GM18868 (cell line): ENCODE results near the gene INSYN2A.

Experiments used
- ATAC-seq: cut with Tn5 transposase; IDR thresholded peaks from one replicate; pipeline ENCODE4 v1.9.1; 2021; ENCODE audit warnings: mild to moderate bottlenecking, moderate library complexity; ENCODE audit not compliant: unreplicated experiment

The INSYN2A gene, protein sequence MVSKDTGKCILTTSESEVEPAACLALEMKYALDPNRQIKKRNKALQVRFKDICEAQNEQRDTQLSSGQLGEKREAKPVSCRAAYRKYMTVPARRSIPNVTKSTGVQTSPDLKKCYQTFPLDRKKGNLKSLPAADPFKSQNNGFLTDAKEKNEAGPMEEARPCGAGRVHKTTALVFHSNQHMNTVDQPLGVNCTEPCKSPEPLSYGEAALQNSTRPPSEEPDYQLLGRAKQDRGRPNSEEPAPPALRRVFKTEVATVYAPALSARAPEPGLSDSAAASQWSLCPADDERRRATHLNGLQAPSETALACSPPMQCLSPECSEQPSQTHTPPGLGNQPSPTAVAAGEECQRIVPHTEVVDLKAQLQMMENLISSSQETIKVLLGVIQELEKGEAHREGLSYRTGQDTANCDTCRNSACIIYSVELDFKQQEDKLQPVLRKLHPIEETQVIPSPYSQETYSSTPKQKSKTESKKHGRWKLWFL

DNA sequence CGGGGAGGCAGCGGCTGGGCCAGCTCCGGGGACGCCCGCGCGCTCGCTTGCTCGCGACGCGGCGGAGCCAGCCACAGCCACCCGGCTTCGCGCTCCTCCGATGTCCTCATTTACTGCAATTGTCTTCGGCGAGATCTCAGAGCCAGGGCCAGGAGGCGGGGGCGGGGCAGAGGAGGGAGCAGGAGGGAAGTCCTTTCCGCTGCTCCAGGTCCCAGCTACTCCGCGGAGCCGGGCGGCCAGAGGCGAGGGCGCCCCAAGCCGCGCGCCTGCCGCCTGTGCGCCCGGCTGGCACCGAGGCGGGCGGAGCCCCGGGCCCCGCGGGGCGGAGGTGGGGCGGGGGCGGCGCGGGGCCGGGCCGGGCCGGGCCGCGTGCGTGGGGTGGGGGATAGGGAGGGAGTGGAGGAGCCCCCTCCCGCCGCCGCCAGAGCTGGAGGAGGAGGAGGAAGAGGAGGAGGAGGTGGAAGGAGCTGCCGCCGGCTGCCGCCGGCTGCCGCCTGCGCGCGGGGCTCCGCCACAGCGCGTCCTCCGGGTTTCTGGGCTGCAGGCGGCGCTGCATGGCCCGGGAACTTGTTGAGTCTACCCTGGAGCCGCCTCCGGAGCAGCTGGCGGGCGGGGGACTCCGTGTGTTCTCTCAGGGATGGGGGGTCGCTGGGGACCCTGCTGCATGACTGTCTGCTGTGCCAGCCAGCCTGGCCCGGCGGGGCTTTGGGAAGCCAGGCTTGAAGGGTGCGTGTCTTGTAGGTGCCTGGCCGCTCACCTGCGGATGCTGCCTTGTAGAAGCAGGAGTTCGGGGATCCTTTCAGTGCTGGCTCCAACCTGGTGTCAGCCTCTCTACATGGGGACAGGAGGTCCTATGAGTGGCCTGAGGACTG is at the start of gene INSYN2A:
Gene INSYN2A (minus strand): TSS at position 310 of the 872 bp plus-strand sequence. CDS start 20,196 bp downstream, outside the sequence.
- ATAC-seq: no peak

DNA sequence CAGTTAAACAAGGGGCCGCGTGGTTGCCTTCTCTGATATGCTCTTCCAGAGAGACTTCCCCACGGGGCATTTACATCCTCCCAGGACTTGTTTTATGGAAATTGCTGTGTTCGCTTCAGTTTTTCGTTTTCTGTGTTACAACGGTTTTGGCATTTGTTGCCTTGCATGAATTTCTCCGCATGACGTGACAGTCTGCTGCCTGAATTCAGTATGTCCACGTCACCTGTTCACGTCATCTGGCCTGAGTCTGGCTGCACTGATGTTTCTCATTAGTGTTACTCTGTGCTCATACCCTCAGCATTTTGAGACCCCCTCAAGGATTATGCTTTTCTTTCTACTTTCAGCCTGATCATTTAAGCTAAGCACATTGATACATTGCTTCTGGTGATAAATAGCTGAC is 49.1 kb upstream of the INSYN2A start:
- no peak for ATAC-seq

DNA sequence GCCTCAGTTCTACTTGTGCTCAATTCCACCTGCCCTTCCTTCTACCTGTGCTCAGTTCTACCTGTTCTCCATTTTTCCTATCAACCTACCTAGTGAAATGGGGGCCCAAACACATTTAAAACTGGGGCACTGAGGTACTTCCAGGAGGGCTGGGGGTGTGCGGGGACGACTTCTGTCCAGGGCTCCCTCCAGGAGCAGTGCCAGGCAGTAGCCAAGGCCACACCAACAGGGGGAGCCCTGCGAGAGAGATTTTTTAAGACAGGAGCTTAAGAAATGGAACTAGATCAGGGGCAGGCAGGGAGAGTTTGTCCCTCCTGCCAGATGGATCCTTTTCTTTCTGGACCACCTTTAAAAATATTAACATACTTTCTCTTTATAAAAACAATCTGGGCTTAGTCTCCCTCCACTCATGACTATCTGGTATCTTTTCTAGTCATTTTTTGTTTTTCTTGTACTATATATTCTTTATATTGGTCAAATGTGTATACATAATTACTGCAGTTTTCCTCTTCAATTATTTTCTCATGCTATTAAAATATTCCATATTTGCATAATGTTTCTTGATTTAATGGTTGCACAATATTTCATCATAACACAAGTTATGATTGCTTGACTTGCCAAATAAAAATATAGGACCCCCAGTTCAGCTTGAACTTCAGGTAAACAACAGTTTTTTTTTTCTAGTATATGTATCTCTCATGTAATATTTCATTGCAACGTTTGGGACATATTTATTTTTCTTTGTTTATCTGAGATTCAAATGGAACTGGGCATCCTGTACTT is 47.3 kb upstream of the INSYN2A start:
- ATAC-seq: no peak

DNA sequence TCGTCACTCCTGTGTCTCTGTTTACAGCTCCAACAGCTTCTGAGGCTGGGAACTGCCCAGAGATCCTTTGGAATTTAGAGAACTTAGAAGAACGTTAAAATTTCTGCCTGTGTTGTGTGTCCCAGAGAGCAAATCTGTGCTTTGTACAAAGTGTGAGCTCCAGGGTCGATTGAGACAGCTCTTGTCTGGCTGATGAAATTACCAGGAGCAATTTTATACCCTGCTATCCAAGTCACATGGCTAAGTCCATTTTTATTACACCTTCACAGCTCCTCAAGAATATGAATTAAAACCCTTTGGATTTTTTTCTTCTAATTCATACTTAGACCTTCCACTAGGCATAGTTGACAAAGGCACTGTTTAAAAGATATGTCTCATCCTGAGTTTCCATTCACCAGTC is 46.5 kb upstream of the INSYN2A start:
- ATAC-seq: no peak

DNA sequence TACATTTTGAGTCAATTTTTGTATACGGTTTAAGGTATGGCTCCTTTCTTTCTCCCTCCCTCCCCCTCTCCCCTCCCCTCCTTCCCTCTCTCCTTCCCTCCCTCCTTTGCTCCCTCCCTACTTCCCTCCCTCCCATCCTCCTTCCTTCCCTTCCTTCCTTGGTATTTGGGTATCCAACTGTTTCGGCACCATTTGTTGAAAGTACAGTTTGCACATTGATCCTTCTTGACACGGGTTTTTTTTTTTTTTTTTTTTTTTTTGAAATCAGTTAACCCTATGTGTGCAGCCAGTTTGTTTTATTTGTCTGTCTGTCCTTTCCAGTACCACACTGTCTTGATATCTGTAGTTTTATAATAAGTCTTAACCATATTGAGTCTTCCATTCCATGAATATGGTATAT is 39.9 kb upstream of the INSYN2A start:
- no peak for ATAC-seq

DNA sequence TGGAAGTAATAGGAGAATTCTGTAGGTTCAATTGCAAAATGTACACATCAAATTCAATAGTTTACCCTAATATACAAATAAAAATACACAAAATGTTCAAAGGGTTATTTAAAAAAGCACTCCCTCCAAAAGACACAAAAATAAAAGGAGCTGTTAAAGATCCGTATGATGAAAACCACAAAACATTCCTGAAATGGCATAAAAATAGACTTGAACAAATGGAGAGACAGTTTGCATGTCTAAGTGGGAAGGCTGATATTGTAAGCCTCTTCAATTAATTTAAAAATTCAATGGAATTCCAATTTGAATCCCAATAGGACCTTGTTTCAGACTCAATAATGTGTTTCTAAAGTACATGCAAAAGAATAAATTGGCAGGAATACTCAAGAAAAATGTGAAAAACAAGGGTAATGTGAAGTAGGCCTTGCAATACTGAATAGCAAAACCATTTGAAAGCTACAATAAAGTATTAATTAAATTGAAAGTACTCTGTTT is 38.0 kb upstream of the INSYN2A start:
- ATAC-seq: no peak

DNA sequence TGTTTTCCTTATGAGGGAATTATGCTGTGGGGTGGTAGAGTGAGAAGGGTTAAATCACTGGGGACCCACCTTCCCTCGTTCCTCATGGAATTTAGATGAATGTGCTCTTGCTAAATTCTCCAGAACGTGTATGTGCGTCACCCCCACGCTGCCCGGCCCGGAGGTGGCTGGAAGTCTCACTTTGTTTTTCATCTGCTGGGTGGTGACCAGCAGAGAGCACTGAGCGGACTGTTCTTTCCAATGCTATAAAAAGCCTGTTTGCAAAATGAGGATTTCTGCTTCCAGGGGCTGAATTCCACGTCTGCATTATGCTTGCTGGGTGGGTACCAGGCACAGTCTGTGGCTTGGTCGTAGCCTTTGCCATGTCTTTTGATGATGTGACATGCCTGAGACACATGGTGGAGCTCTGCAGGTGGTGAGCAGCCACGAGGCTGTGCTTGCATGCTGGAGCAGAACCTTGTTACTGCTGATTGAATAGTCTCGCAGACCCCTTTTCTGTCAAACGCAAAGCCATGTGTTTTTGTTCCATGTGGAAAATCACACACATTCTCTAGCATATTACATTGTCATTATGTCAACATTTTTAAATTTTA is 31.9 kb upstream of the INSYN2A start:
- ATAC-seq: no peak

DNA sequence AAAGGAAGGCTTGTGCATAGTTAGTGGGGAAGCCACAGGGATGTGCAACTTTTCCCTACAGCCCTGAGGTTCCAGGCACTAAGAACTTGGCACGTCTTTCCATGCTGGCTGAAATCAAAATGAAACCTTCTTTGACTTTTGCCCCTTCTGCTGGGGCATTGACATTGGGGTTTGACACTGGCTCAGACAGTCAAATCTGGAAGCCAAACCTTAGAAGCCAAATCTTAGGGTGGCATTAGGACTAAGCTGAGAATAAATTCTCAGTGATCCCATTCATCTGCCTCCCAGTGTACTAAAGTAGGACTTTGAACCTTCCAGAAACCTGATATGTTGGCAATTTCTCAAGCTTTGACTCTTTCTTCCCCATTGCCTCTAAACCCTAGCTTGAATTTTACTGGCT is 31.3 kb upstream of the INSYN2A start:
- no peak for ATAC-seq

DNA sequence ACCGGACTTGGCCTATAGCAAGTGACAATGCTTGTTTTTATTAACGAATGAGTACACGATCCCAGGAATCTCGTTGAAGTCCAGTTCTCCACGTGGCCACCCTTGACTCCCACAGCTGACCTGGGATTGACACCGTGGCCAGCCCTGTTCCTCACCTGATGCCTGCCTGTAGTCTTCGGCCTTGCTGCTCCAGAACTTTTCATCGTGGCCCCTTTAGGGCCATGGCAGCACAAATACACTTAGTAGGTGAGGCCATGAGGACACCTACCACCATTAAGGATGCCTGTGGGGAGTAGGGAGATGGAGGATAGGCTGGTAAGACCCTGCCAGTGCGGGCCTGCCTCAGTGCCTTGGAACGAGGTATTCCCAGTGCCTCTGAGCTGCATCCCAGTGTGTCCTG is 30.6 kb upstream of the INSYN2A start:
- ATAC-seq: no peak

DNA sequence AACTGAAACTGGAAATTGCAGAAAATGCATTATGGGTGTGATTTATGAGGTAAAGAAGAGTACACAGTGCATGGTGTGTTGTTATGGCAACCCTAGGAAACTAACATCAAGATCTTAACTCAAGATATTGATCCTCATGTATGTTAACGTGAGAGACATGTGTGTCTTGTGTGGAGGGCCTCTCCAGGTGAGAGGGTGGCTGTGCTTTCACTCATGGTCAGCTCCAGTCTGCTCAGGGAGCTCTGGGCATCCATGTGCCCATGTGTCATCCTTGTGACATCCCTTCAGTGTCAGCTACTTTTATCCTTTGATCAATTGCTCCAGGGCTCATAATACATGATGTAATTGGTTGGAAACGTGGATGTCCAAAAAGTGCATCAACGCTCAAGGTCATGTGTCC is 24.9 kb upstream of the INSYN2A start:
- no peak for ATAC-seq

DNA sequence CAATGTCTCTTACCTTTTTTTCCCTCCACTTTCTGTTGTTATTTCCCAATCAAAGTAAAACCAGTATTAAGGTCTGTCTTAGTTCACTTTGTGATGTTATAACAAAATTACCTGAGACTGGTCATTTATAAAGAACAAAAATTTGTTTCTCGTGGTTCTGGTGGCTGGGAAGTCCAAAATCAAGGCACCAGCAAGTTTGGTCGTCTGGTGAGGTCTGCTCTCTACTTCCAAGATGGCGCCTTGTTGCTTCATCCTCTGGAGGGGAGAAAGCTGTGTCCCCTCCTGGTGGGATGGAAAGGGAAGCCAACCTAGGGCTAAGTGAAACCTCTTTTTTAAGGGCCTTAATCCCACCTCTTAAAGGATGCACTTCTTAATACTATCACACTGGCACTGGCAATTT is 22.3 kb upstream of the INSYN2A start:
- no peak for ATAC-seq

DNA sequence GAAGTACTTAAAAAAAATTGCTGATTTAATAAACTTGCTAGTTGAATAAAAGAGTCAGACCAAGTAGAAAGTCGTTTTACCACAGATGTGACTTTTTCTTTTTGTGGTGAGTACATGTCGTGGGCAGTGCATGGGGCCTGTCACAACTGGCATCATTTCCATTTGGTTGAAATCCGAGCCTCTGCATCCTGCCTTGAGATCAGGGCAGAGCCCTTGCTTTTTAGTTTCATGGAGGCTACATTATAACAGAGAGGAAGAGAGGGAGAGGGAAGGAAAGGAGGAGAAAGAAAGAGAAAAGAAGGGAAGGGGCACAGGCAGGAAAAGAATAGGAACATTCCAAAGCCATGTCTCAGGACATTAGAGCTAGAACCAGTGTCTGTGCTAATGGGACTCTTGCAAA is 20.4 kb upstream of the INSYN2A start:
- no peak for ATAC-seq

DNA sequence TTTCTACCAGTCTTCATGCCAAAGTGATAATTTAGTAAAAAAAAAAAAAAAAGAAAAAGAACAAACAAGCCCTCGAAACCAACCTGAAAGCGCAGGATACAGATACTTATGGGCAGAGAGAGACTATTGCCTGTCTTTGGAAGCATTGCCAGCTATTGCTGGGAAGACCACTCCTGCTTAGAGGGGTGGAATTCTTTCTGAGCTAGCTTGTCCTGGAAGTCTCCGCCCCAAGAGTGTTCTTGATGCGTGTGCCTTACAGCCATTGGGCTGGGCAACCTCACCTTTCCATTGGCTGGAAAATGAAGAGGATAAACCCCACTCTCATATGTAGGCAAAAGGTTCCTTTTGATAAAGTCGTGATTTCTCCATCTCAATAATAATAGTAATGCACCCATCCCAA is 19.9 kb upstream of the INSYN2A start:
- no peak for ATAC-seq

DNA sequence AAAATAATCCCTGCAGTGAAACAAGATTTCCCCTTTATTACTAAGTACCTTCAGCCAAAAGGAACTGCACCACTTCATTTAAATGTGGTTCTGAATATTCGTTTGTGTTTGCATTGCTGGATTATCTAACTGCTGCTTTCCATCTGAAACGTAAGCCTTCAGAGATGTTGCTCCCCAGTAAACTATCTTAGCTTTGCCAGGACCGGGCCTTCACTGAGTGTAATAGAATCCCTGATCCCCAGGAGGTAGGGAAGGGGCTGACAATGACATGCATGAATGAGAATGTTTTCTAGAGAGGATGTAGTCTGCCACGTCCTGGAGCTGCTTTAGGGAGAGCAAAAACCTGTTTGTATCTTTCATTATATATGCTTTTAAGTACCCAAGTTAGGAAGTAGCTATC is 19.5 kb upstream of the INSYN2A start:
- no peak for ATAC-seq

DNA sequence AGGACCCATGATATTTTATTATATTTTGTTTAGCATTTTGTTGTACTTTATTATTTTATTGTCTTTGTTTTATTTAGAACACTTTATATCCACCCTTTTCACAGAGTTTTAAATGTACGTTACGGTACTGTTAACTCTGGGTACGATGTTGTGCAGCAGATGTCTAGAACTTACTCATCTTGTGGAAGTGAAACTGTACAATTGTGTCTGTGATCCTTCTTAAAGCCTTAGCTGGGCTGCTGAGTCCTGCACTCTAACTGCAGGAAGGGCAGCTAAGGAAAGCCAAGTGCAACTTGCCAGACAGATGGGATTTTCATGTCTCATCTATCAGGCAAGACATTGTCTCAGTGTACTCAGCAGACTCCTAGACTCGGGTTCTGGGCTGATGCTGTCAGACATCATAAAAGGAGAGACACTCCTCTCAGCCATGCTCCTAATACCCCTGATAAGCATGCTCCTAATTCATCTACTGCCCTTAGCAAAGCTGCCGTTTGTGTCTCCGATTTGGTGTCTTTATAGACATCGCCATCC is 14.6 kb upstream of the INSYN2A start:
- ATAC-seq: peak; percentile 45

DNA sequence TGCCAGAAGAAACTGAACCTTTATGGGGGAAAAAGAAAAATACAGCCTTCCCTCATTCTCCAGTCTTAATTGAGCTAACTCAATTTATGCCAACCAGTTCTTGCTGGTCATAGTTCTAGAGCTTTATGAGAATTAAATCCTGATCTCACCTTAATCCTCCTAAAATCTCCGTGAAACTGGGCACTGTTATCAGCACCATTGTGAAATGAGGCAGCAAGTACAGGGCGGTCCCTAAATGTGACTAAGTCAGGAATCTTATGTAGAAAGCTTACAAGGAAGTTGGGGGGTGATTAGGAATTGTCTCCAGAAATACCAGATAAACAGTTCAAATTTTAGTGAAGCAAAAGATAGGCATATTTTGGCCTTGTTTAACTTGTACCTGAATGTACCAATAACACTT is 10.7 kb upstream of the INSYN2A start:
- ATAC-seq: no peak

DNA sequence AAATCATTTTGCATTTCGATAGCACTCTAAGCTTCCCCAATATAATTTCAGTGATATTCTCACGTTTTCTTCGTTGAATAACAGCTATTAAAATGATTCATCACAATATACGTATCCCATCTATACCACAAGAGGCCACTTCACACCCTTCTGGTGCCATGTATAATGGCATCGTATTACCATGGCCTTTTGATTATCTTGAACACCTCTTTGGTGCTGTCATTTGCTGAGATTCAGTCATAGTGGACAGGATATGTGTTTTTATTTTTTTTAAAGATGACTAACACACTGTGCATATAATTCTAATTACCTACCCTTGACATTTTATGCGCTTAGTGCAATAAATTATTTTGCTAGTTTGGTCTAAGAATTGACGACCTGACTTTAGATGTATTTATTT is 6.7 kb upstream of the INSYN2A start:
- ATAC-seq: no peak

DNA sequence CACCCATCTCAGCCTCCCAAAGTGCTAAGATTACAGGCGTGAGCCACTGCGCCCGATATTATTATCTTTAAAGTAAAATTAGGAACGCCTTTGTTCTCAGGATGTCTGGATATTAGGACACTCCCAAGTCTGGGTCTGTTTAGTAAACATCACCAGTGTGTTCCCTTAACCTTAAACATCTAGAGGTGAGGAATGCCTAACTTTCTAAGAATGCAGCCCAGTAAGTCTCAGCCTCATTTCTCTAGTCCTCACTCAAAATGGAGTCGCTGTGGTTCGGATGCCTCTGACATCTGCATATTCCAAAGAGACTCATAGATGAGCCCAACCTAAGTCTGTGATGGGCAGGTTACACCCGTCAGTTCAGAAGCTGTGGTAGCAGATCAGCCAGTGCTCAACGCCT is 4.3 kb upstream of the INSYN2A start:
- no peak for ATAC-seq

DNA sequence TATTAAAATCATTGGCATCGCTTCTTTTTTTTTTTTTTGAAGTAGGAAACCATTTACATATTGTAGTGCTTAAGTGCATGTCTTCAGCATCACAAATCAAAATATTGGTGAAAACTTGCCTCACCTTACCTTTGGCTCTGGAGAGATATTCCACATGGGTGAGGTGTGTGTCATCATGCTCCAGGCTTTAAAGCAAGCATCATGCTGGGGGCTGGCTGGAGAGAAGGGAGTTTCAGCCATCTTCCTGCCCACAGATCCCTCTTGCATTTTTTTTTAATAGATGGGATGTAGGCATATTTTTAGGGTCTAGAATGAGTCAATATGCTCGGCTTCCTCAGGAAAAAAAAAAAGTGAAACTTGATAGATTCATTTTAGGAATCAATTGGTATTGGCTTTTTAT is 2.3 kb upstream of the INSYN2A start:
- no peak for ATAC-seq

DNA sequence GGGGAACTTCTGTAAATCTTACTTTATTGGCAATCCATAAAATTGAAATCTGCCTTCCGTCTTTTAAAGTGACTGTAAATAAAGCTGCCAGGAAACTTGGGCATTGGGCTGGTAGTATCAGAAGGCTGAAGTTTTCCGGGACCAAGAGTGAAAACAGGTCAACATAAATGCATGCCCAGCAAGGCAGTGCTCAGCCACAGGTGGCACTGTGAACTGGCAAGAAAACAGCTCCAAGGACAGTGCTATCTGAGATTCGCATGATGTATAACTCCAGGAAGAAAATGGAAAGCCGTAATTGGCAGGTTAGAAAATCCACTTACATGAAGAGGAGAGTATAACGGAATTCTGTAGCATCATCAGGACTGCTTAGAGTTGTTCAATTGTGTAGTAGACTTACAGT is 1.9 kb upstream of the INSYN2A start:
- no peak for ATAC-seq

DNA sequence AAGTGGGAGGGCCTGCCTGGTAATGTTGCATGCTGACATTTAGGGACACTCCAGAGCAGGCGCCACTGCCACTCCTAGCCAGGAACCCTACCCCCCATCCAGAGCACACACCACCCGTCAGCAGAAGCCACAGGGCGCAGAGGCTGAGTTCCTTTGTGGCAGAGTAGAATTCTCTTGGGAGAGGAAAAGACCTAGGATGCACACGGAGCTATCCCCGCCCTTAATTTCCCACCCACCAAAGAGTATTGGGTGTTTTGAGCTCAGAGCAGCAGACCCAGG is 702 bp upstream of the INSYN2A start:
- no peak for ATAC-seq
